Activated CD4-positive, alpha-beta T cell treated with anti-CD3 and anti-CD28 coated beads for 36 hours (primary cell): Measurements from ENCODE around the gene APOBEC3C. TPM values are rescaled to one million over a fixed set of nuclear protein-coding genes. Genes with fewer than 3 reads are reported as not detected.
"Not testable (repeated sequence)": the region's sequence is repeated elsewhere in the genome, so short reads cannot be mapped to it uniquely, and the experiment has no call there.

ENCODE experiments used
- ATAC-seq: fragments of 200-7000 bp; cut with Tn5 transposase; one replicate; pipeline ENCODE4 v1.10.0; 2021; ENCODE audit warnings: mild to moderate bottlenecking, moderate library complexity
- CTCF ChIA-PET: fragments of 350-600 bp; sonication (Branson Sonifier 250); formaldehyde crosslinking; loops from one replicate; lab custom pipeline; 2021; ENCODE audit warnings: antibody characterized with exemption; lab: Charles Lee
- POLR2A ChIA-PET: fragments of 350-600 bp; sonication (Branson Sonifier 250); formaldehyde crosslinking; loops from one replicate; lab custom pipeline; 2021; ENCODE audit warnings: antibody characterized with exemption, inconsistent platforms; lab: Charles Lee
- DNase-seq: peaks from one replicate; pipeline ENCODE4 v3.0.0-alpha.2; 2020
- H3K27ac Mint-ChIP-seq: one replicate; pipeline ENCODE4 v1.8.0; 2021; ENCODE audit warnings: mixed read lengths
- H3K27me3 Mint-ChIP-seq: one replicate; pipeline ENCODE4 v1.8.0; 2021; ENCODE audit warnings: mixed read lengths
- H3K36me3 Mint-ChIP-seq: one replicate; pipeline ENCODE4 v1.8.0; 2021; ENCODE audit warnings: low read depth, mixed read lengths
- H3K4me1 Mint-ChIP-seq: one replicate; pipeline ENCODE4 v1.8.0; 2021; ENCODE audit warnings: mixed read lengths
- H3K4me3 Mint-ChIP-seq: one replicate; pipeline ENCODE4 v1.8.0; 2021; ENCODE audit warnings: mild to moderate bottlenecking, moderate library complexity, mixed read lengths
- H3K9me3 Mint-ChIP-seq: one replicate; pipeline ENCODE4 v1.8.0; 2021; ENCODE audit warnings: low read depth, mixed read lengths
- intact Hi-C, 2 experiments: fragments of 100-400 bp; cut with DNase I in 1 of 2; cut with micrococcal nuclease in 1 of 2; formaldehyde crosslinking; loops; one replicate each; pipeline versions ENCODE4 v1.14.2 to v1.15.1; 2022 to 2024; cut with DNase I, micrococcal nuclease
- total RNA-seq, 2 experiments: library from RNA; stranded (reverse); gene quantifications; one replicate each; pipeline ENCODE4 v1.2.3, GENCODE V29; 2021

APOBEC3C gene
- total RNA-seq, 2 experiments from 2014 or later: 75.3 to 98.5 TPM

DNA sequence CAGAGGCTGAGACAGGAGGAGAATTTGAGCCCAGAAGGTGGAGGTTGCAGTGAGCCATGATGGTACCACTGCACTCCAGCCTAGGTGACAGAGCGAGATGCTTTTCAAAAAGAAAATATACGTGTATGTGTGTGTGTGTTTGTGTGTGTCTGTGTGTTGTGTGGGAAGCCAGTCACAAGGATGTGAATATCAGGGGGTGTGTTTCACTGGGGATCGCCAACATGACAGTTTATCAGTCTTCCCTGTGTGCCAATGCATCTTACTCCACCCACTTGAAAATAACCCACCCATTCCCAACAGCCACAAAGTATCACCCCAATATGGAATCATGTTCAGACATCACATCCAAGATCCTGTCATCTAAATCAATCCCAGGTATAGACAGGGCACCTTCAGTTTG is 42.3 kb upstream of the APOBEC3C start:
- ChIA-PET CTCF (interaction anchor here (0.7 to 1.7 kb wide), 3 partner anchors 21 to 322 kb away, joined by 3 to 6 read pairs (median 4); no protein-coding TSS in a partner anchor), POLR2A (interaction anchor here (1.3 kb wide), 1 partner anchor 18 kb away, joined by 3 read pairs; no protein-coding TSS in a partner anchor)
- no peak overlapping the region for H3K27ac Mint-ChIP-seq
- no peak for DNase-seq
- peaks cover 9% of the 10 kb centered on the region for H3K27me3 Mint-ChIP-seq
- H3K36me3 Mint-ChIP-seq: no peaks in the 10 kb centered on the region
- intact Hi-C loops: no loop called here
- no peaks in the 10 kb centered on the region for H3K9me3 Mint-ChIP-seq
- peaks cover 2% of the 10 kb centered on the region for H3K4me1 Mint-ChIP-seq
- H3K4me3 Mint-ChIP-seq: no peak overlapping the region
- no peak for ATAC-seq

DNA sequence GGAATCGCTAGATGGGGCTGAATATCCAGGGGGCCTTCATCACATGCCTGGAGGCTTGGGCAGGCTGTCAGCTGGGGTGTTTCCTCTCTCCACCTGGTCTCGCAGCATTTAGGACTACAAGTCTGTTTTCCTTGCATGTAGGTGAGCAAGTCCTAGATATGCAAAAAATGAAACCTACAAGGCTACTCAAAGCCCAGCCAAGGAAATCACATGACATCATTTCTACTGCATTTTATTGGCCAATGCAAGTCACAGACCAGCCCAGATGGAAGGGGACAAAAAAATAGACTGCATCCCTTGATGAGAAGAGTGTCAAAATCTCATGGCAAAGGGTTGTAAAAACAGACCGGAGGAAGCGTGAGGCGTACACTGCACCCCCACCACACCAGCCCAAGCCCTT is 41.5 kb upstream of the APOBEC3C start:
- Mint-ChIP-seq H3K36me3 (no peaks in the 10 kb centered on the region), H3K9me3 (peaks cover 3% of the 10 kb centered on the region), H3K4me3 (no peak overlapping the region), H3K27ac (no peak overlapping the region), H3K4me1 (peaks cover 3% of the 10 kb centered on the region), H3K27me3 (peaks cover 8% of the 10 kb centered on the region)
- no peak for ATAC-seq
- ChIA-PET CTCF (interaction anchor here (0.7 to 1.1 kb wide), 5 partner anchors 20 to 321 kb away, joined by 3 to 6 read pairs (median 3); no protein-coding TSS in a partner anchor), POLR2A (no interaction called here)
- intact Hi-C loops: no loop called here
- DNase-seq: no peak

DNA sequence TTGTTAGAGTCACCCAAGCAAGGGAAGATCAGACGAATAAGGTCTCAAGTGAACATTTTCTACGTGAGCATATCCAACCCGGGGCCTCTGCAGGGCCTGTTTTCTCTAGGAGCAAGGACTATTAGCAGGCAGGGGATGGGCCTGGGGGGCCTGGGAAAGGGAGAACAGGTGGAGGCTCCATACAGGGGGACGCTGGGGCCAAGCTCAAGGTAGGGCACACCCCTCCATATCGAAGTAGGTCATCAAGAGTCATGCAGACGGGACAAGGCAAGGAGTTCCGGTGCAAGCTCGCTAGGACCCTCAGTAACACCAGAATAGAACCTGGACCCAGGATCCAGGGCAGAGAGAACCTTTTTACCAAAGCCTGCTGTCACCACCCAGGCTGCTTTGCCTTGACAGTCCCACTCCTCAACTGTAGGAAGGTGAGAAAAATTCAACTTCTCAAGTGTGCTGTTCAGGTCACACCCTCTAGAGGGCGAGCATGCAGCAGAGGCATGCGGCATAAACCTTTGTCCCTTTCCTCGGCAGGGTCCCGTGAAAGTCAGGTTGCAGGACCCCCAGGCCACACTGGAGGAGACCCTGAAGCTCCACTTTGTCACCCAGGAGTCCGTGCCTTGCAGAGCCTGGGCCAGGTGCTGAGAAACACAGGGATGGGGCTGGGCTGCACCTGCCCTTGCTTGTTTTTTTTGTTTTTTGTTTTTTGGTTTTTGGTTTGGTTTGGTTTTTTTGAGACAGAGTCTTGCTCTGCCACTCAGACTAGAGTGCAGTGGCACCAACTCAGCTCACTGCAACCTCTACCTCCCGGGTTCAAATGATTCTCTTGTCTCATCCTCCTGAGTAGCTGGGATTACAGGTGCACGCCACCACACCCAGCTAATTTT is 40.5 kb upstream of the APOBEC3C start:
- ATAC-seq: peak; percentile 94
- peak; percentile 75 for DNase-seq
- H3K4me1 Mint-ChIP-seq: peaks cover 3% of the 10 kb centered on the region
- POLR2A ChIA-PET: no interaction called here
- intact Hi-C loops: loop anchor here (1.0 kb wide), 2 partner anchors 30 to 103 kb away; no protein-coding TSS in a partner anchor
- H3K9me3 Mint-ChIP-seq: peaks cover 3% of the 10 kb centered on the region
- CTCF ChIA-PET: interaction anchor here (0.6 to 1.9 kb wide), 14 partner anchors 8 to 337 kb away, joined by 3 to 16 read pairs (median 4); partner anchors contain the start of gene APOBEC3B
- H3K27ac Mint-ChIP-seq: no peak overlapping the region
- peaks cover 10% of the 10 kb centered on the region for H3K27me3 Mint-ChIP-seq
- H3K36me3 Mint-ChIP-seq: no peaks in the 10 kb centered on the region
- no peak overlapping the region for H3K4me3 Mint-ChIP-seq

DNA sequence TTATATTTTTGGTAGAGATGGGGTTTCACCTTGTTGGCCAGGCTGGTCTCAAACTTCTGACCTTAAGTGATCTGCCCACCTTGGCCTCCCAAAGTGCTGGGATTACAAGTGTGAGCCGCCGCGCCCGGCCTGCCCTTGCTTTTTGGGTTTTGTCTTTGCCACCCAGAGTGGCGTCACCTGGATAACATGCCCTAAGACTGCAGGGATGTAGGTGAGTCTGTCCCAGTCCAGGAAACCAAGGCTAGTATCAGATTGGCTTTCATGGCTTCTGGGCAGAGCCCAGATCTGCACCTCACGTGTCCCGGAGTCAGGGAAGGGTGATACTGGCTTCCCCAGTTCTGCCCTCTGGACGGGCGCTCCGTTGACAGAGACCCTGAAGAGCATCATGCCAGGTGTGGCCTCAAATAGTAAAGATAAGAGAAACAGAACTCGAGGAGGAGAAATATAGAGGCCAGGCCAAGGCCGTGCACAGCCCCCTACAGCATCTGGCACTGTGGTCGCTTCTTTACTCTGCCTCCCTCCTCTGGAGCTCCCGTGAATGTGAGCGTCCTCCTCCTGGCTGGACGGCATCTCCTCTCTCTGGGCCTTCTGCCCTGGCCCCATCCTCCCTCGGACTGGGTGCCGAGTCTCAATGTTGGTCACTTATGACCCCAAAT is 39.8 kb upstream of the APOBEC3C start:
- no peaks in the 10 kb centered on the region for H3K36me3 Mint-ChIP-seq
- intact Hi-C loops: no loop called here
- ChIA-PET POLR2A (no interaction called here), CTCF (interaction anchor here (0.6 to 1.9 kb wide), 12 partner anchors 9 to 336 kb away, joined by 3 to 16 read pairs (median 4); no protein-coding TSS in a partner anchor)
- peaks cover 7% of the 10 kb centered on the region for H3K27me3 Mint-ChIP-seq
- peaks cover 3% of the 10 kb centered on the region for H3K9me3 Mint-ChIP-seq
- DNase-seq (no peak), ATAC-seq (no peak)
- no peak overlapping the region for H3K4me3 Mint-ChIP-seq
- no peak overlapping the region for H3K27ac Mint-ChIP-seq
- H3K4me1 Mint-ChIP-seq: peaks cover 3% of the 10 kb centered on the region

DNA sequence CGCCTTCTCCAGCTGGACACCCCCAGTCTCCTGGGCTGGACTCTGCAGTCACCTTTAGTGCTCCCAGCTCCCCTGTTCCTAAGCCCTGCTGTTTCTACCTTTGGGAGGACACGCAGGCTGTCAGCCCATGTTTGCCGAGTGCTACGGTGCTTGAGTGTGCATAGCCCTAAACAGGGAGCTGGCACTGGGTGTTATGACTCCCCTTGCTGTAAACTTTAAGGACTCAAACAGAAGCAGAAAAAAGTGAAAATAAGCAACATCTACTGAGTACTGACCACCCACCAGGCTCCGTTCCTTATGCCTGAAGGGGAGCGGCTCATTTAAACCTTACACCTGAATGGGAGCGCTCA is 39.3 kb upstream of the APOBEC3C start:
- intact Hi-C loops: no loop called here
- H3K4me3 Mint-ChIP-seq: no peak overlapping the region
- no peak overlapping the region for H3K27ac Mint-ChIP-seq
- H3K4me1 Mint-ChIP-seq: peaks cover 3% of the 10 kb centered on the region
- peaks cover 7% of the 10 kb centered on the region for H3K27me3 Mint-ChIP-seq
- CTCF ChIA-PET: interaction anchor here (0.7 to 1.9 kb wide), 5 partner anchors 10 to 327 kb away, joined by 3 to 16 read pairs (median 4); no protein-coding TSS in a partner anchor
- no peak for ATAC-seq
- POLR2A ChIA-PET: no interaction called here
- peaks cover 3% of the 10 kb centered on the region for H3K9me3 Mint-ChIP-seq
- no peak for DNase-seq
- no peaks in the 10 kb centered on the region for H3K36me3 Mint-ChIP-seq

DNA sequence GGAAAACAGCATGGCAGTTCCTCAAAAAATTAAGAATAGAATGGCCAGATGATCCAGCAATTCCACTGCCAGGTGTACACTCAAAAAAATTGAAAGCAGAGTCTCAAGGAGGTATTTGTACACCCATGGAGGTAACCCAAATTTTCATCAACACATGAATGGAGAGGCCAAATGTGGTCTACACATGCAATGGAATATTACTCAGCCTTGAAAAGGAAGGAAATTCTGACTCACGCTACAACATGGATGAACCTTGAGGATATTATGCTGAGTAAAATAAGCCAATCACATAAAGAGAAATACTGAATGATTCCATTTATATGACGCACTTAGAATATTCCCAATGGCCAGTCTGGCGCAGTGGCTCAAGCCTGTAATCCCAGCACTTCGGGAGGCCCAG is 36.8 kb upstream of the APOBEC3C start:
- intact Hi-C loops, H3K9me3 Mint-ChIP-seq, H3K27ac Mint-ChIP-seq, H3K36me3 Mint-ChIP-seq, H3K27me3 Mint-ChIP-seq, DNase-seq, POLR2A ChIA-PET, ATAC-seq, H3K4me3 Mint-ChIP-seq: not testable (repeated sequence)
- CTCF ChIA-PET: interaction anchor here (0.6 kb wide), 1 partner anchor 335 kb away, joined by 3 read pairs; no protein-coding TSS in a partner anchor
- H3K4me1 Mint-ChIP-seq: peaks cover 14% of the 10 kb centered on the region

DNA sequence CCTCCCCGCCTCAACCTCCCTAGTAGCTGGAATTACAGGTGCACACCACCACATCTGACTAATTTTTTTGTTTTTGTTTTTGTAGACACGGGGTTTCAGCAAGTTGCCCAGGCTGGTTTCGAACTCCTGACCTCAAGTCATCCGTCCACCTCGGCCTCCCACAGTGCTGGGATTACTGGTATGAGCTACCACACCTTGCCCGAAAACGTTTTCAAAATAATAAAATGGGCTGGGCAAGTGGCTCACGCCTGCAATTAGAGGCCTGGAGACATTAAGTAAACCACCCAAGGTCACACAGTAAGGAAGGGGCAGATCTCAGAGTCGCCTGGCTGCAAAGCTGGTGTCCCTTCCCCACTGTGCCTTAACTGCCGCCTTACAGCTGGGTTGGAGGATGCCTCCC is 33.5 kb upstream of the APOBEC3C start:
- DNase-seq, ATAC-seq, POLR2A ChIA-PET, H3K36me3 Mint-ChIP-seq, H3K4me3 Mint-ChIP-seq, H3K27ac Mint-ChIP-seq, intact Hi-C loops, H3K27me3 Mint-ChIP-seq: not testable (repeated sequence)
- CTCF ChIA-PET: interaction anchor here (1.8 to 2.9 kb wide), 2 partner anchors 11 to 23 kb away, joined by 8 to 10 read pairs; no protein-coding TSS in a partner anchor
- Mint-ChIP-seq H3K4me1 (peaks cover 39% of the 10 kb centered on the region), H3K9me3 (peaks cover 11% of the 10 kb centered on the region)

DNA sequence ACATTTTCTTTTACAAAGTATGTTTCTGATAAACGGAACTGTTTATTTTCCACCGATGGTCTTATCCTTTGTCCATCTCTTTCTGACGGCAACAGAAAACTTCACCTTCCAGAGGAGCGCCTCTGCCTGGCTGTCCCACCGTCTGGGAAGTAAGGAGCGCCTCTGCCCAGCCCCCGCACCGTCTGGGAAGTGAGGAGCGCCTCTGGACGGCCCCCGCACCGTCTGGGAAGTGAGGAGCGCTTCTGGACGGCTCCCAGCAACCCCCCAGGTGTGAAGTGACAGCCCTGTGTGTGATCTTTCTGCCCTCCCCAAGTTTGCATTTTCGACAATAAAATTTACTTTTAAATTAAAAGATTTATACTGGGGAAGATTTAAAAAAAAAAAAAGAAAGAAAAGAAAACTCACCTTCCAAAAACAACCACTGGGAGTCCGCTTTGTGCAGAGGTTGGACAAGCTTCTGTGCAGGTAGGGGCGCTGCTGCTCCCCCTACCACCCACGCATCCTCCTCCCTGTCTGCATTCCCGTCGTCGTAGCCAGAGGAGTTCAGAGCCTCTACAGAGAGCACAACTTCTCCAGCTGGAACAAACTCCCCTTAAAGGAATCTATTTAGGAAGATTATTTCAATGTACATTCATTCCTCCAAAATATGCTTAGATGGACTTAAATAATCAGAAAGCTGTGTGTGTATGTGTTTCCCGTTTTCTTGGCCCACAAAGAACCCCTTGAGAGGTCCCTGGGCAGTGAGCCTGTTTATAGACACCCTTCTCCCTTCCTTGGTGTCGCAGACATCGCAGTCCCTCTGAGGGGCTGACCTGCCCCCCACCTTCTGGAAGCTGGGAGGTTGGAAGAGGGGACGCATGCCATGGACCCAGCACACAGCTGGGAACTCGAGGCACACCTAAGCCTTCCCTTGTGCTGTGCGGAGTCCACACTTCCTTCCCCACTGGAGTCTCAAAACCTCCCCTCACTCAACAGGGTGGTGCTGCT is 32.8 kb upstream of the APOBEC3C start:
- Mint-ChIP-seq H3K4me1 (peaks cover 46% of the 10 kb centered on the region), H3K27me3 (peaks cover 3% of the 10 kb centered on the region), H3K27ac (peak overlapping the region; percentile 74), H3K9me3 (peaks cover 11% of the 10 kb centered on the region), H3K4me3 (peak overlapping the region; percentile 55), H3K36me3 (peaks cover 10% of the 10 kb centered on the region)
- ChIA-PET POLR2A (interaction anchor here (0.8 to 0.9 kb wide), 2 partner anchors 40 to 338 kb away, joined by 3 to 4 read pairs; partner anchors contain the start of gene RPL3), CTCF (interaction anchor here (0.5 to 2.9 kb wide), 7 partner anchors 8 to 223 kb away, joined by 3 to 10 read pairs (median 3); no protein-coding TSS in a partner anchor)
- intact Hi-C loops: no loop called here
- DNase-seq (peak; percentile 49), ATAC-seq (peak; percentile 1)

DNA sequence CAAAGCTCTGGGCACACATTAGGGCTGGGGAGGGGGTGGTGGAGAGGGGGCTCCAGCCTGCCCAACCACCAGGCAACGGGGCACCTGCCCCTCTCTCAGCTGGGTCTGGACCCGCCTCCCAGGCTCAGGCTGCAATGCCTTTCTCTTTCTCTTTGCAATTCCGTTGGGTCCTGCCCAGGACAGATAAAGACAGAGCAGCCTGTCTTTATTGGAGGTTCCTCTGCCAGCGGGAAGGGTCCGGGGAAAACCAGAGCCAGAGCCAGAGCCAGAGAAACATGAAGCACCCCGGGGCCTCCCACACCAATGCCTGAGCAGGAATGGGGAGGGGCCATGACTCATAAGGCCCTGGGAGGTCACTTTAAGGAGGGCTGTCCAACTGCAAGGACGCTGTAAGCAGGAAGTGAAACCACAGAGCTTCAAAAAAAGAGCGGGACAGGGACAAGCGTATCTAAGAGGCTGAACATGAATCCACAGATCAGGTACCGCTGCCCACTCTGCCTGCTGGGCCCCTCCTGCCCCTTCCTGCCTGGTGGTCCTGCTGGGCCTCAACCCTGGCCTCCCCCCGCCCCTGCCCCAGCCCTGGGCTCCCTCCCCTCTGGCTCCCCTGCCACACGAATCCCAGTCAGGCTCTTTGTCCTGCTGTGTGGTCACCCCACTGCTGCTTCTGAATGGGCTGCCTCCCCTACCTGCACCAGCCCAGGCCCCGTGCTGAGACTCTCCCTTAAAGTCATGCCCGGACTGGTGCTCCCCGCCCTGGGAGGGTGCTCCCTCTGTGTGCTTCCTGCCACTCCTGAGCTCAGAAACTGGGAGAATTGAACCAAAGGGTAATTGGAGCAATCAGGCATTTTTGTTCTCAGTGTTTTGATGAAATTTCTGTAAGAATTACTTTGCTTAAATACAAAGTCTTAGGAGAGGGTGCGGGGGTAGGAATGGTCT is 31.8 kb upstream of the APOBEC3C start, which contains the start of gene APOBEC3B:
Gene APOBEC3B (plus strand): TSS at position 356 of the 936 bp plus-strand sequence. CDS start 107 bp downstream, at position 463.
- peak; percentile 82 for DNase-seq
- Mint-ChIP-seq H3K36me3 (peaks cover 10% of the 10 kb centered on the region), H3K27me3 (peaks cover 3% of the 10 kb centered on the region), H3K27ac (peak within 1 kb of the TSS; percentile 74), H3K4me3 (peak within 1 kb of the TSS; percentile 55), H3K9me3 (peaks cover 8% of the 10 kb centered on the region), H3K4me1 (peaks cover 53% of the 10 kb centered on the region)
- peak; percentile 57 for ATAC-seq
- intact Hi-C loops: no loop called here
- POLR2A ChIA-PET: interaction anchor here (0.8 to 0.9 kb wide), 2 partner anchors 41 to 337 kb away, joined by 3 to 4 read pairs; partner anchors contain the start of gene RPL3
- CTCF ChIA-PET: interaction anchor here (0.5 to 3.8 kb wide), 8 partner anchors 8 to 141 kb away, joined by 3 to 22 read pairs (median 3); partner anchors contain the start of gene CBX6
